HL-60 (cell line): ENCODE measurements around the gene RBM33.

Experiments
- DNase-seq, 2 experiments: peaks; one replicate each; pipeline ENCODE4 v3.0.0-alpha.2; 2010 to 2020; ENCODE audit warnings: low read depth in 1 of 2, low spot score in 1 of 2
- H3K27ac ChIP-seq: fragments of 250-450 bp; sonication (Bioruptor Pico); replicated peaks from 2 replicates; pipeline ENCODE4 v1.5.1; 2020; ENCODE audit warnings: mild to moderate bottlenecking, moderate library complexity
- H3K27me3 ChIP-seq: fragments of 250-450 bp; sonication (Bioruptor Pico); 2 replicates; pipeline ENCODE4 v1.5.1; 2021; ENCODE audit warnings: mild to moderate bottlenecking, moderate library complexity; ENCODE audit not compliant: insufficient read depth, poor library complexity, severe bottlenecking
- H3K4me3 ChIP-seq: replicated peaks from 2 replicates; pipeline ENCODE4 v1.5.1; 2011; ENCODE audit warnings: mild to moderate bottlenecking, control low read depth, low read length; ENCODE audit not compliant: insufficient read depth
- CTCF ChIP-seq: IDR thresholded peaks from one replicate; pipeline ENCODE4 v1.5.1; 2011; ENCODE audit warnings: low read length, control low read depth, inconsistent platforms; ENCODE audit not compliant: insufficient read depth
- GABPA ChIP-seq: IDR thresholded peaks from 2 replicates; pipeline ENCODE4 v1.6.1; 2012; ENCODE audit warnings: low read depth
- POLR2AphosphoS5 ChIP-seq: IDR thresholded peaks from 2 replicates; pipeline ENCODE4 v1.6.1; 2012; ENCODE audit warnings: low read depth
- REST ChIP-seq: IDR thresholded peaks from 2 replicates; pipeline ENCODE4 v1.6.1; 2012; ENCODE audit warnings: low read depth; ENCODE audit not compliant: insufficient replicate concordance
- SPI1 ChIP-seq: IDR thresholded peaks from 2 replicates; pipeline ENCODE4 v1.6.1; 2012; ENCODE audit warnings: low read depth, mild to moderate bottlenecking, borderline replicate concordance

RBM33 gene

GRCh38 chr7:155638366-155638765 is 6.1 kb upstream of the RBM33 start:
- no peak for TF ChIP-seq CTCF
- TF ChIP-seq POLR2AphosphoS5 = no peak
- no peak for TF ChIP-seq GABPA
- no peak for TF ChIP-seq REST
- no peak for TF ChIP-seq SPI1
- Histone ChIP-seq H3K27me3 (no peaks in the 10 kb centered on the region), H3K4me3 (no peak overlapping the region), H3K27ac (no peak overlapping the region)
- no peak for DNase-seq

- no peak for DNase-seq
- no peak for TF ChIP-seq POLR2AphosphoS5
- TF ChIP-seq CTCF = no peak
- TF ChIP-seq SPI1 = no peak
- TF ChIP-seq GABPA = no peak
- TF ChIP-seq REST = no peak
- Histone ChIP-seq H3K27ac (no peak overlapping the region), H3K4me3 (no peak overlapping the region), H3K27me3 (no peaks in the 10 kb centered on the region)
These were observed 4.4 kb upstream of the RBM33 start for GRCh38 chr7:155639958-155640520.

GRCh38 chr7:155640629-155641028 is 3.8 kb upstream of the RBM33 start:
- Histone ChIP-seq H3K27me3 (no peaks in the 10 kb centered on the region), H3K4me3 (no peak overlapping the region), H3K27ac (no peak overlapping the region)
- TF ChIP-seq SPI1 (no peak), CTCF (no peak), REST (no peak), POLR2AphosphoS5 (no peak), GABPA (no peak)
- no peak for DNase-seq
